Measurements from ENCODE around the gene MYH7. TPM values are rescaled to one million over a fixed set of nuclear protein-coding genes. Genes with fewer than 3 reads are reported as not detected.

The MYH7 gene
- total and polyA plus RNA-seq, 2 donors from 2014 or later = 0.06 to 1.6 TPM

DNA sequence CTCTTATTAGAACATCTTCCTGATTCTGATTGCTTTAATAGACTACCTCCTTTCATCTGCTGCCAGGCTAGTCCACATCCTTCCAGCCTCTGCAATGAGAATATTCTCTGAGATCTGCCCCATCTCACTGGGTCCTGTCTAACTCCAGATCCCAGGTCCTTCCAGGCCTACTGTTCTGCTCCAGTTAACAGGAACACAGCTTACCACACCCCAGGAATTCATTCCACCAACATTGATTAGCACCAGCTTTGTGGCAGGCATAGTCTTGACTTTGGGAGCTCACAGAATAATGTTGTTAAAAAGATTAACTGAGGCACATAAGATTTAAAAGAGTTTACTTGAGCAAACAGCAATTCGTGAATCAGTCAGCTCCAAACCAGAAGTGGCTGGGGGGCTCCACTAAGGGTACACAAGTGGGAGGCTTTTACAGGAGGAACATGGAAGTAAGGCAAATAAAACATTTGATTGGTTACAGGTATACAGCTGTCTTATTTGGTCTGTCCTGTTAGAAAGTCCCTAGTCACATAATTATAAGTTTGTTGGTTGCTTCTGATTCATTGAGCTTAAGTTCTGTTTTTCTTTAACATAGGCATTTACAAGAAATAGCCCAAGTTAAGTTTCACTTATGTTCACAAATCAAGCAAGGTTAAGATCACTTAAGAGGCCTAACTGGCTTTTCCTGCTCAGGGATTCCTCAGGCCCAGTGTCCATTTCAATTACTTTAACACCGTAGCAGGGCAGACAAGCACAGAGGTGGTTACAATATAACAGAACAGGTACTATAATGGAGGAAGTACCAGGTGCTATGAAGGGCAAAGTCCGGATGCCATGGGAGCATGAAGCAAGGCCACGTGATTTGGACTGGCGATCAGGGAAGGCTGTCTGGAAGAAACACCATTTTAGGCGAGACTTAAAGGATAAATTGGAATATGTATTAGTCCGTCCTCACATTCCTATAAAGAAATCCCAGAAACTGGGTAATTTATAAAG is 12.2 kb upstream of the MYH7 start:
- DNase-seq (peak in 4 of 5 donors; percentile 28 to 77 (median 49)), FAIRE-seq (no peak)
- Histone ChIP-seq H3K4me3 (ENCODE audit: low read length in 3 of 3) (peak overlapping the region in 1 of 3 donors; percentile 9), H3K27ac (ENCODE audit: low read depth in 2 of 2, low read length in 2 of 2) (peak overlapping the region; percentile 34 to 47), H3K36me3 (ENCODE audit: control insufficient read depth in 2 of 3, insufficient read depth in 3 of 3, low read length in 3 of 3) (no peaks in the 10 kb centered on the region), H3K27me3 (ENCODE audit: control insufficient read depth, insufficient read depth, low read length) (no peaks in the 10 kb centered on the region), H3K4me1 (ENCODE audit: control insufficient read depth in 2 of 3, insufficient read depth in 2 of 3, low read depth in 1 of 3, low read length in 3 of 3) (peaks cover 0 to 11% (median 0%) of the 10 kb centered on the region in 3 donors), H3K9me3 (ENCODE audit: control insufficient read depth in 2 of 3, insufficient read depth in 1 of 3, low read length in 3 of 3) (no peaks in the 10 kb centered on the region), H3K9ac (ENCODE audit: low read length in 3 of 3) (no peak overlapping the region)
- intact Hi-C loops (cut with DNase I) = no loop called here
- TF ChIP-seq, protein P1, sequence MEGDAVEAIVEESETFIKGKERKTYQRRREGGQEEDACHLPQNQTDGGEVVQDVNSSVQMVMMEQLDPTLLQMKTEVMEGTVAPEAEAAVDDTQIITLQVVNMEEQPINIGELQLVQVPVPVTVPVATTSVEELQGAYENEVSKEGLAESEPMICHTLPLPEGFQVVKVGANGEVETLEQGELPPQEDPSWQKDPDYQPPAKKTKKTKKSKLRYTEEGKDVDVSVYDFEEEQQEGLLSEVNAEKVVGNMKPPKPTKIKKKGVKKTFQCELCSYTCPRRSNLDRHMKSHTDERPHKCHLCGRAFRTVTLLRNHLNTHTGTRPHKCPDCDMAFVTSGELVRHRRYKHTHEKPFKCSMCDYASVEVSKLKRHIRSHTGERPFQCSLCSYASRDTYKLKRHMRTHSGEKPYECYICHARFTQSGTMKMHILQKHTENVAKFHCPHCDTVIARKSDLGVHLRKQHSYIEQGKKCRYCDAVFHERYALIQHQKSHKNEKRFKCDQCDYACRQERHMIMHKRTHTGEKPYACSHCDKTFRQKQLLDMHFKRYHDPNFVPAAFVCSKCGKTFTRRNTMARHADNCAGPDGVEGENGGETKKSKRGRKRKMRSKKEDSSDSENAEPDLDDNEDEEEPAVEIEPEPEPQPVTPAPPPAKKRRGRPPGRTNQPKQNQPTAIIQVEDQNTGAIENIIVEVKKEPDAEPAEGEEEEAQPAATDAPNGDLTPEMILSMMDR (IDR thresholded peaks at IDR 0.05; ENCODE audit: borderline replicate concordance, extremely low read depth, insufficient read depth) = no peak

DNA sequence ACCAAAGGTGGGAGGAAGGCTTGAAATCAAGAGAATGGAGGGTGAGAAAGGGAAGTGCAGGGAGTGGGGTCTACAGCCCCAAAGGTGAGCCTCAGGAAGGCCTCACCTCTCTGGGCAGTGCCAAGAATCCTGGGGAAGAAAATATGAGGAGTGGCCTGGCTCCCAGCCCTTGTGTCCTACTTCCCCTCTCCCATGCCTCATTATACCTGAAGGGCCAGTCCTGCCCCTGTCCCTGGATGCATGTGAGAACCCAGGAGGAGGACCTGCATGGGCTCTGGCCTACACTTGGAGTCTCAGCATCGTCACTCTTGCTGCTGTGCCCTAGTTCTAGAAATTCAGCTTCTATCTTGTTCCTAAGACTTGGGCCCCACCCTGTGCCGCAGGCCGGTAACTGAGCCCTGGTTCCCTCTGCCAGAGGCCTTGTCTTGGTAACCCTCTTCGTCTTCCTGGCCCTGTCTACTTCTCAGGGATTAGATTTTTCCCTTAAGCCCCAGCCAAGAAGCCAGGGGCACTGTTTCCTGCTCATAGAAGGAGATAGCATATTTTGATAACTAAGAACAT is 10.9 kb upstream of the MYH7 start:
- Histone ChIP-seq H3K4me3 (ENCODE audit: low read length in 3 of 3) (no peak overlapping the region), H3K9me3 (ENCODE audit: control insufficient read depth in 2 of 3, insufficient read depth in 1 of 3, low read length in 3 of 3) (no peaks in the 10 kb centered on the region), H3K9ac (ENCODE audit: low read length in 3 of 3) (no peak overlapping the region), H3K27ac (ENCODE audit: low read depth in 2 of 2, low read length in 2 of 2) (no peak overlapping the region), H3K36me3 (ENCODE audit: control insufficient read depth in 2 of 3, insufficient read depth in 3 of 3, low read length in 3 of 3) (no peaks in the 10 kb centered on the region), H3K27me3 (ENCODE audit: control insufficient read depth, insufficient read depth, low read length) (no peaks in the 10 kb centered on the region), H3K4me1 (ENCODE audit: control insufficient read depth in 2 of 3, insufficient read depth in 2 of 3, low read depth in 1 of 3, low read length in 3 of 3) (peaks cover 0 to 11% (median 0%) of the 10 kb centered on the region in 3 donors)
- DNase-seq (peak in 2 of 5 donors; percentile 18 to 32), FAIRE-seq (no peak)
- intact Hi-C loops (cut with DNase I) = no loop called here
- TF ChIP-seq, protein P1 (IDR thresholded peaks at IDR 0.05; ENCODE audit: borderline replicate concordance, extremely low read depth, insufficient read depth) = no peak

DNA sequence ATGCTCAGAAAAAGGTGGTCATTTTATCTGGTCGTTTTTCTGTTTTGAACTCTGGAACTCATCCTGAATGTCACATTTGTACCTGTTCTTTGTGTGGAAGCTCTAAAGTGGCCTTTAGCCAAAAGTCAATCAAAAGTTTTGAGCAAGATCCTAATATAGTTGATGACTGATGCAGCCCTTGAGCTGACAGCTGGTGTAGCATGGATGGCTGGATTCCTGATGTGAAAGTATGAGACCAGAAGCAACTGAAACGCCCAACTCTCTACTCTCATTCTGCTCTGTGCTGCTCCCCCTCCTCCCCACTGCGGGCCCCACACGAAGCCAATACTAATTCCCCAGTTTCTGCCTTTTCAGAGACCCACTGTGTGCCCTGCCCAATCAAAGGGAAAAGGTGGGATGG is 10.3 kb upstream of the MYH7 start:
- TF ChIP-seq, protein P1 (IDR thresholded peaks at IDR 0.05; ENCODE audit: borderline replicate concordance, extremely low read depth, insufficient read depth) = no peak
- Histone ChIP-seq H3K4me3 (ENCODE audit: low read length in 3 of 3) (no peak overlapping the region), H3K9me3 (ENCODE audit: control insufficient read depth in 2 of 3, insufficient read depth in 1 of 3, low read length in 3 of 3) (no peaks in the 10 kb centered on the region), H3K27me3 (ENCODE audit: control insufficient read depth, insufficient read depth, low read length) (no peaks in the 10 kb centered on the region), H3K9ac (ENCODE audit: low read length in 3 of 3) (no peak overlapping the region), H3K4me1 (ENCODE audit: control insufficient read depth in 2 of 3, insufficient read depth in 2 of 3, low read depth in 1 of 3, low read length in 3 of 3) (peaks cover 0 to 11% (median 0%) of the 10 kb centered on the region in 3 donors), H3K27ac (ENCODE audit: low read depth in 2 of 2, low read length in 2 of 2) (no peak overlapping the region), H3K36me3 (ENCODE audit: control insufficient read depth in 2 of 3, insufficient read depth in 3 of 3, low read length in 3 of 3) (no peaks in the 10 kb centered on the region)
- intact Hi-C loops (cut with DNase I) = no loop called here
- DNase-seq = peak in 1 of 5 donors; percentile 15
- no peak for FAIRE-seq

Data from kidney (tissue), 14 donors.